H1 (cell line): ENCODE results near the gene FAM149A. TPM values are rescaled to one million over a fixed set of nuclear protein-coding genes. Genes with fewer than 3 reads are reported as not detected.

Experiments
- CTCF ChIA-PET: fragments of 300-600 bp; sonication (Branson Sonifier 250); formaldehyde crosslinking; loops from one replicate; lab custom pipeline; 2021; ENCODE audit not compliant: partially characterized antibody; lab: Charles Lee
- POLR2A ChIA-PET: fragments of 300-600 bp; sonication (Branson Sonifier 250); formaldehyde crosslinking; loops from one replicate; lab custom pipeline; 2021; ENCODE audit warnings: inconsistent platforms; ENCODE audit not compliant: partially characterized antibody; lab: Charles Lee
- DNase-seq, 2 experiments: peaks; one replicate each; pipeline versions ENCODE4 v3.0.0 to v3.0.0-alpha.2; 2010 to 2022; ENCODE audit warnings: low spot score in 2 of 2, low read depth in 1 of 2, mixed read lengths in 1 of 2
- FAIRE-seq: peaks from 2 replicates; lab custom pipeline; 2011; peaks lifted over from hg19 to GRCh38; lab: Jason Lieb, UNC
- H2AFZ ChIP-seq: 2 replicates; pipeline ENCODE4 v1.8.1; 2012; ENCODE audit warnings: low read length, inconsistent platforms
- H2AK5ac ChIP-seq: 2 replicates; pipeline ENCODE4 v1.6.1; 2013; ENCODE audit warnings: low read depth, low read length
- H2BK120ac ChIP-seq: replicated peaks from 2 replicates; pipeline ENCODE3; 2013; ENCODE audit warnings: low read depth, low read length, inconsistent platforms
- H2BK12ac ChIP-seq: 2 replicates; pipeline ENCODE4 v1.6.1; 2013; ENCODE audit warnings: low read depth, low read length
- H2BK15ac ChIP-seq: 2 replicates; pipeline ENCODE4 v1.6.1; 2013; ENCODE audit warnings: low read length
- H2BK20ac ChIP-seq: 2 replicates; pipeline ENCODE4 v1.6.1; 2013; ENCODE audit warnings: low read length
- H2BK5ac ChIP-seq: 2 replicates; pipeline ENCODE4 v1.6.1; 2013; ENCODE audit warnings: low read depth, low read length
- H3K14ac ChIP-seq: 2 replicates; pipeline ENCODE4 v1.6.1; 2013; ENCODE audit warnings: inconsistent platforms; ENCODE audit not compliant: insufficient read length
- H3K18ac ChIP-seq: 2 replicates; pipeline ENCODE4 v1.6.1; 2013; ENCODE audit warnings: low read length; ENCODE audit errors: extremely low read depth
- H3K23ac ChIP-seq: 2 replicates; pipeline ENCODE4 v1.6.1; 2013; ENCODE audit warnings: inconsistent platforms; ENCODE audit not compliant: insufficient read length
- H3K23me2 ChIP-seq: 2 replicates; pipeline ENCODE4 v1.6.1; 2013; ENCODE audit warnings: low read depth, low read length
- H3K27ac ChIP-seq: 2 replicates; pipeline ENCODE4 v1.6.1; 2011; ENCODE audit warnings: low read depth, low read length, inconsistent platforms
- H3K27me3 ChIP-seq, 4 experiments: replicated peaks in 1 of 4; 1 replicate in 1 of 4; 2 replicates in 3 of 4; pipeline versions ENCODE4 v1.6.1 to v1.8.1; 2011 to 2013; ENCODE audit warnings: low read length in 3 of 4, mild to moderate bottlenecking in 3 of 4, inconsistent platforms in 2 of 4, mixed read lengths in 2 of 4, moderate library complexity in 1 of 4; ENCODE audit not compliant: control insufficient read depth in 3 of 4, insufficient read depth in 3 of 4; ENCODE audit errors: extremely low read depth in 1 of 4
- H3K36me3 ChIP-seq, 4 experiments: 2 replicates each; pipeline versions ENCODE4 v1.6.1 to v1.8.1; 2011 to 2013; ENCODE audit warnings: mild to moderate bottlenecking in 4 of 4, low read length in 3 of 4, moderate library complexity in 2 of 4, control low read depth in 1 of 4, inconsistent platforms in 1 of 4; ENCODE audit not compliant: insufficient read depth in 4 of 4, control insufficient read depth in 2 of 4
- H3K4ac ChIP-seq: replicated peaks from 2 replicates; pipeline ENCODE3; 2013; ENCODE audit warnings: low read length, low read depth, mixed read lengths, inconsistent platforms; ENCODE audit not compliant: insufficient read length
- H3K4me1 ChIP-seq, 4 experiments: replicated peaks in 1 of 4; 1 replicate in 1 of 4; 2 replicates in 3 of 4; pipeline versions ENCODE4 v1.6.1 to v1.8.1; 2011 to 2013; ENCODE audit warnings: low read length in 3 of 4, inconsistent platforms in 2 of 4, mixed read lengths in 1 of 4; ENCODE audit not compliant: insufficient read depth in 4 of 4, control insufficient read depth in 3 of 4
- H3K4me2 ChIP-seq, 2 experiments: 2 replicates each; pipeline versions ENCODE4 v1.6.1 to v1.8.1; 2011 to 2013; ENCODE audit warnings: low read depth in 2 of 2, low read length in 2 of 2, control low read depth in 1 of 2, inconsistent platforms in 1 of 2, mild to moderate bottlenecking in 1 of 2; ENCODE audit not compliant: insufficient read depth in 1 of 2
- H3K4me3 ChIP-seq, 4 experiments: fragments of 200-600, 300-600 bp in 1 of 4; sonication (generic), shearing (Covaris generic), sonication (Bioruptor Twin) in 1 of 4; 2 replicates each; pipeline versions ENCODE4 v1.5.1 to v1.8.1; 2011 to 2016; ENCODE audit warnings: low read length in 4 of 4, low read depth in 3 of 4, control low read depth in 2 of 4, inconsistent platforms in 2 of 4, mild to moderate bottlenecking in 2 of 4, mixed read lengths in 1 of 4, moderate library complexity in 1 of 4; ENCODE audit not compliant: insufficient read depth in 2 of 4; ENCODE audit errors: extremely low read depth in 1 of 4
- H3K56ac ChIP-seq: replicated peaks from 2 replicates; pipeline ENCODE3; 2013; ENCODE audit warnings: low read depth, mild to moderate bottlenecking, mixed read lengths, low read length, inconsistent platforms; ENCODE audit not compliant: insufficient read length
- H3K79me1 ChIP-seq: 2 replicates; pipeline ENCODE4 v1.6.1; 2013; ENCODE audit warnings: low read depth, low read length, control low read depth
- H3K79me2 ChIP-seq, 2 experiments: 2 replicates each; pipeline versions ENCODE4 v1.6.1 to v1.8.1; 2012 to 2013; ENCODE audit warnings: low read length in 2 of 2, mild to moderate bottlenecking in 2 of 2, inconsistent platforms in 1 of 2; ENCODE audit not compliant: insufficient read depth in 2 of 2, control insufficient read depth in 1 of 2
- H3K9ac ChIP-seq, 4 experiments: replicated peaks in 1 of 4; 1 replicate in 1 of 4; 2 replicates in 3 of 4; pipeline versions ENCODE4 v1.6.1 to v1.8.1; 2011 to 2013; ENCODE audit warnings: low read depth in 3 of 4, low read length in 3 of 4, control low read depth in 2 of 4, mild to moderate bottlenecking in 2 of 4, moderate library complexity in 2 of 4, inconsistent platforms in 1 of 4; ENCODE audit errors: extremely low read depth in 1 of 4
- H3K9me3 ChIP-seq, 2 experiments: 2 replicates each; pipeline versions ENCODE4 v1.6.1 to v1.8.1; 2012 to 2013; ENCODE audit warnings: mild to moderate bottlenecking in 2 of 2, moderate library complexity in 2 of 2, control low read depth in 1 of 2, inconsistent platforms in 1 of 2, low read depth in 1 of 2, low read length in 1 of 2, mixed read lengths in 1 of 2; ENCODE audit not compliant: insufficient read depth in 2 of 2
- H4K20me1 ChIP-seq, 2 experiments: replicated peaks in 1 of 2; 2 replicates each; pipeline versions ENCODE3 to v1.8.1; 2011 to 2013; ENCODE audit warnings: inconsistent platforms in 2 of 2, low read length in 2 of 2, mild to moderate bottlenecking in 1 of 2; ENCODE audit not compliant: insufficient read depth in 2 of 2, control insufficient read depth in 1 of 2
- H4K5ac ChIP-seq: 2 replicates; pipeline ENCODE4 v1.6.1; 2013; ENCODE audit warnings: low read length, low read depth, mixed read lengths, inconsistent platforms; ENCODE audit not compliant: insufficient read length
- H4K8ac ChIP-seq: 2 replicates; pipeline ENCODE4 v1.8.0; 2013; ENCODE audit warnings: mild to moderate bottlenecking, moderate library complexity, low read length, inconsistent platforms; ENCODE audit not compliant: insufficient read depth; ENCODE audit errors: extremely low read depth
- H4K91ac ChIP-seq: replicated peaks from 2 replicates; pipeline ENCODE3; 2013; ENCODE audit warnings: low read length, mixed read lengths, inconsistent platforms; ENCODE audit not compliant: insufficient read length
- ASH2L ChIP-seq: fragments of 200-600, 300-600 bp; sonication (generic); IDR thresholded peaks from one replicate; pipeline ENCODE4 v1.7.1; 2017; ENCODE audit warnings: low read length
- CBX8 ChIP-seq: fragments of 300-800, 300-1000 bp; sonication (generic); IDR thresholded peaks from 2 replicates; pipeline ENCODE4 v1.7.1; 2016; ENCODE audit warnings: low read depth, low read length, borderline replicate concordance
- CTBP2 ChIP-seq: IDR thresholded peaks from 2 replicates; pipeline ENCODE4 v1.7.0; 2011; ENCODE audit warnings: borderline replicate concordance, mild to moderate bottlenecking, moderate library complexity, mixed read lengths, low read length; ENCODE audit not compliant: insufficient read depth, insufficient read length
- HDAC2 ChIP-seq, 2 experiments: fragments of 300-600 bp in 1 of 2; sonication (generic) in 1 of 2; IDR thresholded peaks; 2 replicates each; pipeline ENCODE4 v1.6.1; 2011 to 2012; ENCODE audit warnings: low read depth in 2 of 2, low read length in 2 of 2, mild to moderate bottlenecking in 2 of 2, moderate library complexity in 2 of 2, borderline replicate concordance in 1 of 2, inconsistent platforms in 1 of 2
- JUND ChIP-seq: IDR thresholded peaks from 2 replicates; pipeline ENCODE4 v1.6.1; 2011; ENCODE audit warnings: mild to moderate bottlenecking, improper control_type of control experiment, low read length
- POU5F1 ChIP-seq: IDR thresholded peaks from 2 replicates; pipeline ENCODE4 v1.6.1; 2011; ENCODE audit warnings: low read depth, mild to moderate bottlenecking, low read length, moderate library complexity
- WGBS, 2 experiments: shearing (Covaris generic) in 1 of 2; methylation state at CpG; one replicate each; pipeline versions ENCODE4 v1.1.6 to v1.1.7; 2013 to 2015; ENCODE audit warnings: low lambda C conversion rate in 2 of 2, mixed read lengths in 2 of 2, inconsistent platforms in 1 of 2, low coverage in 1 of 2, missing lambda C conversion rate in 1 of 2; ENCODE audit not compliant: insufficient replicate concordance in 2 of 2, insufficient coverage in 1 of 2, insufficient read length in 1 of 2; ENCODE audit errors: extremely low coverage in 1 of 2, missing lambda C conversion rate in 1 of 2; 5-methylcytosine and 5-hydroxymethylcytosine counted together
- polyA plus RNA-seq, 7 experiments: library from polyadenylated mRNA; depleted of rRNA in 3 of 7; stranded (reverse) in 5 of 7; unstranded in 2 of 7; fragments of >200 nt in 5 of 7; fragments of 200-250 nt in 2 of 7; gene quantifications; 1 replicate in 5 of 7; 2 replicates in 1 of 7; 4 replicates in 1 of 7; pipeline versions ENCODE4 v1.2.1 to v1.2.3, GENCODE V29; 2011 to 2013; ENCODE audit warnings: missing spikeins in 2 of 7, mixed read lengths in 2 of 7
- total RNA-seq: library from RNA; stranded (reverse); fragmentation: NEBNext Ultra II Directional; extraction: Animal tissue kit (Norgen Biotek cat#: 25700); gene quantifications from 2 replicates; pipeline ENCODE4 v1.2.1, GENCODE V29; 2021
- TF ChIP-seq, protein P1 (sequence below): IDR thresholded peaks from 2 replicates; pipeline ENCODE4 v1.6.1; 2011; ENCODE audit warnings: low read depth, mild to moderate bottlenecking, low read length; ENCODE audit not compliant: insufficient read depth

FAM149A gene
- total and polyA plus RNA-seq, 2 of the 8 experiments (the other 6 are each of a cell fraction or from before 2014, with no cell fraction given): 6.1 to 8.5 TPM

DNA sequence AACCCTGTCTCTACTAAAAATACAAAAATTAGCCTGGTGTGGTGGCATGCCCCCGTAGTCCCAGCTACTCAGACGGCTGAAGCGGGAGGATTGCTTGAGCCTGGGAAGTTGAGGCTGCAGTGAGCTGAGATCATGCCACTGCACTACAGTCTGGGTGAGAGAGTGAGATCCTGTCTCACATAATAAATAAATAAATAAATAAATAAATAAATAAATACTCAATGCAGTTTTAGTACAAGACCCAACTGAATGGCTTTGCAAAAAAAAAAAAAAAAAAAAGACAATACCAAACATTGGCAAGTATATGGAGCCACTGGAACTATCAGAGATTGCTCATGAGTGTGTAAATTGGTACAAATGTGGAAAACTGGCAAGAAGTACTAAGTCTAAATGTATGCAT lies 83.6 kb downstream of the FAM149A start:
- H3K14ac ChIP-seq: no peak overlapping the region
- H3K4me3 ChIP-seq: no peak overlapping the region
- H3K27ac ChIP-seq: no peak overlapping the region
- H3K79me1 ChIP-seq: no peaks in the 10 kb centered on the region
- no peak overlapping the region for H3K4ac ChIP-seq
- H4K8ac ChIP-seq: no peak overlapping the region
- FAIRE-seq (no peak), DNase-seq (no peak)
- 70% methylated on average over 3 of the region's 3 CpGs; no CpG with 5 or more reads in 1 of the 2 experiments for WGBS, 2 experiments
- H3K36me3 ChIP-seq: no peaks in the 10 kb centered on the region
- no peak overlapping the region for H2AK5ac ChIP-seq
- H2AFZ ChIP-seq: no peak overlapping the region
- no peak overlapping the region for H2BK12ac ChIP-seq
- H3K4me2 ChIP-seq: no peak overlapping the region
- H3K23me2 ChIP-seq: peaks cover 5% of the 10 kb centered on the region; the same call in 1 of the 2 replicates
- no peak overlapping the region for H3K18ac ChIP-seq
- H3K9ac ChIP-seq: no peak overlapping the region
- H3K56ac ChIP-seq: no peak overlapping the region
- ChIA-PET CTCF (interaction anchor here (1.6 to 3.2 kb wide), 2 partner anchors 17 to 51 kb away, joined by 4 to 8 read pairs; no protein-coding TSS in a partner anchor), POLR2A (no interaction called here)
- no peaks in the 10 kb centered on the region for H3K79me2 ChIP-seq
- H2BK5ac ChIP-seq: no peak overlapping the region
- no peak overlapping the region for H2BK15ac ChIP-seq
- no peaks in the 10 kb centered on the region for H4K20me1 ChIP-seq
- H3K9me3 ChIP-seq: no peaks in the 10 kb centered on the region
- no peak overlapping the region for H4K5ac ChIP-seq
- no peak overlapping the region for H3K23ac ChIP-seq
- H4K91ac ChIP-seq: no peak overlapping the region
- H3K4me1 ChIP-seq: peaks cover 6 to 14% (median 8%) of the 10 kb centered on the region in 4 experiments; a peak in 5 of 7 replicates
- no peak overlapping the region for H2BK20ac ChIP-seq
- H2BK120ac ChIP-seq: no peak overlapping the region
- H3K27me3 ChIP-seq: no peaks in the 10 kb centered on the region
- no peak for TF ChIP-seq CTBP2
- TF ChIP-seq JUND: no peak
- no peak for TF ChIP-seq CBX8
- no peak for TF ChIP-seq ASH2L
- TF ChIP-seq, protein P1, sequence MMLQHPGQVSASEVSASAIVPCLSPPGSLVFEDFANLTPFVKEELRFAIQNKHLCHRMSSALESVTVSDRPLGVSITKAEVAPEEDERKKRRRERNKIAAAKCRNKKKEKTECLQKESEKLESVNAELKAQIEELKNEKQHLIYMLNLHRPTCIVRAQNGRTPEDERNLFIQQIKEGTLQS: no peak
- TF ChIP-seq POU5F1: no peak
- no peak for TF ChIP-seq HDAC2 (IDR thresholded peaks at IDR 0.05; ENCODE audit: borderline replicate concordance in 1 of 2, low read depth in 2 of 2, low read length in 2 of 2)
